HepG2 (cell line): Measurements from ENCODE around the gene HEATR1. TPM values are rescaled to one million over a fixed set of nuclear protein-coding genes. Genes with fewer than 3 reads are reported as not detected.
A peak's percentile ranks its signal among the peaks of the same experiment; 100 is the strongest.

ENCODE experiments used
- CHCHD3 ChIP-seq: sonication (generic); formaldehyde crosslinking; IDR thresholded peaks from 2 replicates; pipeline ENCODE4 v1.8.0; 2022; ENCODE audit warnings: mild to moderate bottlenecking, missing genetic modification reagents, moderate library complexity
- ELF1 ChIP-seq: sonication (generic); formaldehyde crosslinking; IDR thresholded peaks from 2 replicates; pipeline ENCODE4 v1.4.0; 2020; ENCODE audit warnings: missing genetic modification reagents
- FOSL2 ChIP-seq: sonication (generic); formaldehyde crosslinking; IDR thresholded peaks from 2 replicates; pipeline ENCODE4 v1.4.0; 2020; ENCODE audit warnings: missing genetic modification reagents
- PPARG ChIP-seq: conservative IDR thresholded peaks from 2 replicates; pipeline ENCODE4 v1.6.1; 2016; ENCODE audit warnings: missing biosample characterization, missing genetic modification reagents
- TP53 ChIP-seq: sonication (generic); formaldehyde crosslinking; conservative IDR thresholded peaks from 2 replicates; pipeline ENCODE4 v1.4.0; 2020; ENCODE audit warnings: missing genetic modification reagents
- ZBTB7B ChIP-seq: sonication (generic); formaldehyde crosslinking; IDR thresholded peaks from 2 replicates; pipeline ENCODE4 v1.4.0; 2020; ENCODE audit warnings: missing genetic modification reagents
- ZEB1 ChIP-seq: IDR thresholded peaks from 2 replicates; pipeline ENCODE4 v1.6.1; 2012; ENCODE audit warnings: mild to moderate bottlenecking, low read depth, inconsistent platforms; ENCODE audit not compliant: insufficient replicate concordance
- ZFP82 ChIP-seq: sonication (generic); formaldehyde crosslinking; IDR thresholded peaks from 2 replicates; pipeline ENCODE4 v1.5.1; 2020; ENCODE audit warnings: mild to moderate bottlenecking, missing genetic modification reagents, borderline replicate concordance
- ZNF10 ChIP-seq: sonication (generic); formaldehyde crosslinking; IDR thresholded peaks from 2 replicates; pipeline ENCODE4 v1.4.0; 2020; ENCODE audit warnings: mild to moderate bottlenecking, low read depth, missing genetic modification reagents, borderline replicate concordance
- ZNF12 ChIP-seq: sonication (generic); formaldehyde crosslinking; IDR thresholded peaks from 2 replicates; pipeline ENCODE4 v1.5.0; 2020; ENCODE audit warnings: missing genetic modification reagents
- ZNF567 ChIP-seq: sonication (generic); formaldehyde crosslinking; IDR thresholded peaks from 2 replicates; pipeline ENCODE4 v1.8.1; 2023; ENCODE audit warnings: mild to moderate bottlenecking, missing genetic modification reagents, borderline replicate concordance
- ZNF784 ChIP-seq: sonication (generic); formaldehyde crosslinking; IDR thresholded peaks from 2 replicates; pipeline ENCODE4 v1.5.1; 2020; ENCODE audit warnings: missing genetic modification reagents, mild to moderate bottlenecking, borderline replicate concordance
- polyA plus RNA-seq, 8 experiments: library from polyadenylated mRNA; depleted of rRNA in 3 of 8; stranded (reverse) in 7 of 8; unstranded in 1 of 8; fragments of >200 nt; fragmentation: Illumina TruSeq in 4 of 8; extraction: Trizol in 4 of 8; gene quantifications; 2 replicates each; pipeline versions ENCODE4 v1.2.1 to v1.2.3, GENCODE V29; 2011 to 2016; ENCODE audit warnings: low read depth in 4 of 8, missing spikeins in 1 of 8, mixed read lengths in 1 of 8; ENCODE audit not compliant: insufficient read depth in 1 of 8
- total RNA-seq, 5 experiments: library from RNA; depleted of rRNA; stranded (reverse); fragments of >200 nt; fragmentation: Illumina TruSeq; extraction: Trizol; gene quantifications; 2 replicates each; pipeline ENCODE4 v1.2.3, GENCODE V29; 2016; ENCODE audit warnings: low read depth in 1 of 5
- TF ChIP-seq, protein P1 (sequence below): sonication (generic); formaldehyde crosslinking; IDR thresholded peaks from 2 replicates; pipeline ENCODE4 v1.8.1; 2022; ENCODE audit warnings: low read depth, mild to moderate bottlenecking, missing genetic modification reagents
- TF ChIP-seq, protein P2 (sequence below): sonication (generic); formaldehyde crosslinking; IDR thresholded peaks from 2 replicates; pipeline ENCODE4 v1.4.0; 2020; ENCODE audit warnings: missing genetic modification reagents, mild to moderate bottlenecking, borderline replicate concordance
- TF ChIP-seq, protein P3 (sequence below): sonication (generic); formaldehyde crosslinking; IDR thresholded peaks from 2 replicates; pipeline ENCODE4 v1.5.1; 2020; ENCODE audit warnings: mild to moderate bottlenecking, missing genetic modification reagents, borderline replicate concordance

The HEATR1 gene
- total and polyA plus RNA-seq, 2 of the 13 experiments (the other 11 are each of a cell fraction or from before 2014, with no cell fraction given): 10.2 to 45.8 TPM

- TF ChIP-seq, protein P1, sequence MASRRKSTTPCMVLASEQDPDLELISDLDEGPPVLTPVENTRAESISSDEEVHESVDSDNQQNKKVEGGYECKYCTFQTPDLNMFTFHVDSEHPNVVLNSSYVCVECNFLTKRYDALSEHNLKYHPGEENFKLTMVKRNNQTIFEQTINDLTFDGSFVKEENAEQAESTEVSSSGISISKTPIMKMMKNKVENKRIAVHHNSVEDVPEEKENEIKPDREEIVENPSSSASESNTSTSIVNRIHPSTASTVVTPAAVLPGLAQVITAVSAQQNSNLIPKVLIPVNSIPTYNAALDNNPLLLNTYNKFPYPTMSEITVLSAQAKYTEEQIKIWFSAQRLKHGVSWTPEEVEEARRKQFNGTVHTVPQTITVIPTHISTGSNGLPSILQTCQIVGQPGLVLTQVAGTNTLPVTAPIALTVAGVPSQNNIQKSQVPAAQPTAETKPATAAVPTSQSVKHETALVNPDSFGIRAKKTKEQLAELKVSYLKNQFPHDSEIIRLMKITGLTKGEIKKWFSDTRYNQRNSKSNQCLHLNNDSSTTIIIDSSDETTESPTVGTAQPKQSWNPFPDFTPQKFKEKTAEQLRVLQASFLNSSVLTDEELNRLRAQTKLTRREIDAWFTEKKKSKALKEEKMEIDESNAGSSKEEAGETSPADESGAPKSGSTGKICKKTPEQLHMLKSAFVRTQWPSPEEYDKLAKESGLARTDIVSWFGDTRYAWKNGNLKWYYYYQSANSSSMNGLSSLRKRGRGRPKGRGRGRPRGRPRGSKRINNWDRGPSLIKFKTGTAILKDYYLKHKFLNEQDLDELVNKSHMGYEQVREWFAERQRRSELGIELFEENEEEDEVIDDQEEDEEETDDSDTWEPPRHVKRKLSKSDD (CRISPR knock-in tag): no peak
- TF ChIP-seq, protein P2, sequence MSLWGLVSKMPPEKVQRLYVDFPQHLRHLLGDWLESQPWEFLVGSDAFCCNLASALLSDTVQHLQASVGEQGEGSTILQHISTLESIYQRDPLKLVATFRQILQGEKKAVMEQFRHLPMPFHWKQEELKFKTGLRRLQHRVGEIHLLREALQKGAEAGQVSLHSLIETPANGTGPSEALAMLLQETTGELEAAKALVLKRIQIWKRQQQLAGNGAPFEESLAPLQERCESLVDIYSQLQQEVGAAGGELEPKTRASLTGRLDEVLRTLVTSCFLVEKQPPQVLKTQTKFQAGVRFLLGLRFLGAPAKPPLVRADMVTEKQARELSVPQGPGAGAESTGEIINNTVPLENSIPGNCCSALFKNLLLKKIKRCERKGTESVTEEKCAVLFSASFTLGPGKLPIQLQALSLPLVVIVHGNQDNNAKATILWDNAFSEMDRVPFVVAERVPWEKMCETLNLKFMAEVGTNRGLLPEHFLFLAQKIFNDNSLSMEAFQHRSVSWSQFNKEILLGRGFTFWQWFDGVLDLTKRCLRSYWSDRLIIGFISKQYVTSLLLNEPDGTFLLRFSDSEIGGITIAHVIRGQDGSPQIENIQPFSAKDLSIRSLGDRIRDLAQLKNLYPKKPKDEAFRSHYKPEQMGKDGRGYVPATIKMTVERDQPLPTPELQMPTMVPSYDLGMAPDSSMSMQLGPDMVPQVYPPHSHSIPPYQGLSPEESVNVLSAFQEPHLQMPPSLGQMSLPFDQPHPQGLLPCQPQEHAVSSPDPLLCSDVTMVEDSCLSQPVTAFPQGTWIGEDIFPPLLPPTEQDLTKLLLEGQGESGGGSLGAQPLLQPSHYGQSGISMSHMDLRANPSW: peak; percentile 49; the same call in 1 of the 2 replicates
- TF ChIP-seq TP53 (CRISPR knock-in tag) (no peak), ZFP82 (CRISPR knock-in tag) (no peak), ZEB1 (no peak), PPARG (CRISPR knock-in tag) (no peak; the same call in 1 of the 2 replicates), ELF1 (CRISPR knock-in tag) (no peak), ZNF784 (CRISPR knock-in tag) (no peak), ZBTB7B (CRISPR knock-in tag) (peak; percentile 88), ZNF12 (no peak), CHCHD3 (no peak), ZNF10 (CRISPR knock-in tag) (no peak), FOSL2 (CRISPR knock-in tag) (no peak), ZNF567 (CRISPR knock-in tag) (no peak)
- TF ChIP-seq, protein P3, sequence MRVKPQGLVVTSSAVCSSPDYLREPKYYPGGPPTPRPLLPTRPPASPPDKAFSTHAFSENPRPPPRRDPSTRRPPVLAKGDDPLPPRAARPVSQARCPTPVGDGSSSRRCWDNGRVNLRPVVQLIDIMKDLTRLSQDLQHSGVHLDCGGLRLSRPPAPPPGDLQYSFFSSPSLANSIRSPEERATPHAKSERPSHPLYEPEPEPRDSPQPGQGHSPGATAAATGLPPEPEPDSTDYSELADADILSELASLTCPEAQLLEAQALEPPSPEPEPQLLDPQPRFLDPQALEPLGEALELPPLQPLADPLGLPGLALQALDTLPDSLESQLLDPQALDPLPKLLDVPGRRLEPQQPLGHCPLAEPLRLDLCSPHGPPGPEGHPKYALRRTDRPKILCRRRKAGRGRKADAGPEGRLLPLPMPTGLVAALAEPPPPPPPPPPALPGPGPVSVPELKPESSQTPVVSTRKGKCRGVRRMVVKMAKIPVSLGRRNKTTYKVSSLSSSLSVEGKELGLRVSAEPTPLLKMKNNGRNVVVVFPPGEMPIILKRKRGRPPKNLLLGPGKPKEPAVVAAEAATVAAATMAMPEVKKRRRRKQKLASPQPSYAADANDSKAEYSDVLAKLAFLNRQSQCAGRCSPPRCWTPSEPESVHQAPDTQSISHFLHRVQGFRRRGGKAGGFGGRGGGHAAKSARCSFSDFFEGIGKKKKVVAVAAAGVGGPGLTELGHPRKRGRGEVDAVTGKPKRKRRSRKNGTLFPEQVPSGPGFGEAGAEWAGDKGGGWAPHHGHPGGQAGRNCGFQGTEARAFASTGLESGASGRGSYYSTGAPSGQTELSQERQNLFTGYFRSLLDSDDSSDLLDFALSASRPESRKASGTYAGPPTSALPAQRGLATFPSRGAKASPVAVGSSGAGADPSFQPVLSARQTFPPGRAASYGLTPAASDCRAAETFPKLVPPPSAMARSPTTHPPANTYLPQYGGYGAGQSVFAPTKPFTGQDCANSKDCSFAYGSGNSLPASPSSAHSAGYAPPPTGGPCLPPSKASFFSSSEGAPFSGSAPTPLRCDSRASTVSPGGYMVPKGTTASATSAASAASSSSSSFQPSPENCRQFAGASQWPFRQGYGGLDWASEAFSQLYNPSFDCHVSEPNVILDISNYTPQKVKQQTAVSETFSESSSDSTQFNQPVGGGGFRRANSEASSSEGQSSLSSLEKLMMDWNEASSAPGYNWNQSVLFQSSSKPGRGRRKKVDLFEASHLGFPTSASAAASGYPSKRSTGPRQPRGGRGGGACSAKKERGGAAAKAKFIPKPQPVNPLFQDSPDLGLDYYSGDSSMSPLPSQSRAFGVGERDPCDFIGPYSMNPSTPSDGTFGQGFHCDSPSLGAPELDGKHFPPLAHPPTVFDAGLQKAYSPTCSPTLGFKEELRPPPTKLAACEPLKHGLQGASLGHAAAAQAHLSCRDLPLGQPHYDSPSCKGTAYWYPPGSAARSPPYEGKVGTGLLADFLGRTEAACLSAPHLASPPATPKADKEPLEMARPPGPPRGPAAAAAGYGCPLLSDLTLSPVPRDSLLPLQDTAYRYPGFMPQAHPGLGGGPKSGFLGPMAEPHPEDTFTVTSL (CRISPR knock-in tag): peak; percentile 65; the same call in 1 of the 2 replicates
Measured at GRCh38 chr1:236515443-236515958, 88.8 kb downstream of the HEATR1 start (continued).
